Activated CD8-positive, alpha-beta T cell treated with anti-CD3 and anti-CD28 coated beads, Interleukin-2, amount 10 ng/mL, durations not matched to agents 7 days and 5 days (primary cell): Measurements from ENCODE around the gene MRPL37. TPM values are rescaled to one million over a fixed set of nuclear protein-coding genes. Genes with fewer than 3 reads are reported as not detected.
A peak's percentile ranks its signal among the peaks of the same experiment; 100 is the strongest.
"Not testable (repeated sequence)": the region's sequence is repeated elsewhere in the genome, so short reads cannot be mapped to it uniquely, and the experiment has no call there.

Experiments
- ATAC-seq: fragments of 150-1000 bp; cut with Tn5 transposase; one replicate; pipeline ENCODE4 v1.10.0; 2021; ENCODE audit warnings: moderate library complexity
- CTCF ChIA-PET: fragments of 350-600 bp; sonication (Branson Sonifier 250); formaldehyde crosslinking; loops from one replicate; lab custom pipeline; 2021; ENCODE audit warnings: antibody characterized with exemption; lab: Charles Lee
- POLR2A ChIA-PET: fragments of 350-600 bp; sonication (Branson Sonifier 250); formaldehyde crosslinking; loops from one replicate; lab custom pipeline; 2021; ENCODE audit warnings: antibody characterized with exemption; lab: Charles Lee
- DNase-seq: peaks from one replicate; pipeline ENCODE4 v3.0.0-alpha.2; 2020
- H3K27ac Mint-ChIP-seq: one replicate; pipeline ENCODE4 v1.8.0; 2021; ENCODE audit warnings: mild to moderate bottlenecking, mixed read lengths
- H3K27me3 Mint-ChIP-seq: one replicate; pipeline ENCODE4 v1.8.0; 2021; ENCODE audit warnings: low read depth, mixed read lengths
- H3K36me3 Mint-ChIP-seq: one replicate; pipeline ENCODE4 v1.8.0; 2021; ENCODE audit warnings: low read depth, mixed read lengths
- H3K4me1 Mint-ChIP-seq: one replicate; pipeline ENCODE4 v1.8.0; 2021; ENCODE audit warnings: low read depth, mixed read lengths
- H3K4me3 Mint-ChIP-seq: one replicate; pipeline ENCODE4 v1.8.0; 2021; ENCODE audit warnings: mild to moderate bottlenecking, mixed read lengths
- H3K9me3 Mint-ChIP-seq: one replicate; pipeline ENCODE4 v1.8.0; 2022; ENCODE audit warnings: mixed read lengths; ENCODE audit not compliant: insufficient read depth
- total RNA-seq, 2 experiments: library from RNA; stranded (reverse); gene quantifications; one replicate each; pipeline ENCODE4 v1.2.3, GENCODE V29; 2021

Gene MRPL37
- total RNA-seq, 2 experiments from 2014 or later: 115 TPM

GRCh38 chr1:54200519-54200997 lies 591 bp downstream of the MRPL37 start:
- no peak for DNase-seq
- peaks cover 28% of the 10 kb centered on the region for H3K36me3 Mint-ChIP-seq
- no peaks in the 10 kb centered on the region for H3K27me3 Mint-ChIP-seq
- peaks cover 34% of the 10 kb centered on the region for H3K4me1 Mint-ChIP-seq
- ChIA-PET POLR2A (interaction anchor here (1.0 to 2.1 kb wide), 5 partner anchors 15 to 206 kb away, joined by 3 to 16 read pairs (median 4); partner anchors contain the start of gene SSBP3), CTCF (interaction anchor here (1.1 to 2.3 kb wide), 6 partner anchors 18 to 289 kb away, joined by 3 to 6 read pairs (median 4); no protein-coding TSS in a partner anchor)
- H3K9me3 Mint-ChIP-seq: no peaks in the 10 kb centered on the region
- peak overlapping the region; percentile 87 for H3K4me3 Mint-ChIP-seq
- ATAC-seq: peak; percentile 8
- H3K27ac Mint-ChIP-seq: peak overlapping the region; percentile 79

- Mint-ChIP-seq H3K36me3 (peaks cover 50% of the 10 kb centered on the region), H3K27ac (no peak overlapping the region), H3K4me3 (no peak overlapping the region), H3K9me3 (no peaks in the 10 kb centered on the region), H3K27me3 (no peaks in the 10 kb centered on the region), H3K4me1 (peaks cover 33% of the 10 kb centered on the region)
- CTCF ChIA-PET: no interaction called here
- POLR2A ChIA-PET: interaction anchor here (0.6 kb wide), 1 partner anchor 289 kb away, joined by 3 read pairs; no protein-coding TSS in a partner anchor
- ATAC-seq (no peak), DNase-seq (no peak)
Measured at GRCh38 chr1:54204199-54204598, 4.2 kb downstream of the MRPL37 start.

- Mint-ChIP-seq H3K4me3 (no peak overlapping the region), H3K4me1 (peaks cover 11% of the 10 kb centered on the region), H3K9me3 (no peaks in the 10 kb centered on the region), H3K36me3 (peaks cover 66% of the 10 kb centered on the region), H3K27me3 (no peaks in the 10 kb centered on the region), H3K27ac (peak overlapping the region; percentile 47)
- no peak for DNase-seq
- ATAC-seq: no peak
- ChIA-PET POLR2A (no interaction called here), CTCF (no interaction called here)
Measured at GRCh38 chr1:54207287-54207686, 7.3 kb downstream of the MRPL37 start.

- H3K4me1 Mint-ChIP-seq, POLR2A ChIA-PET, H3K27ac Mint-ChIP-seq, H3K9me3 Mint-ChIP-seq, H3K4me3 Mint-ChIP-seq, H3K27me3 Mint-ChIP-seq, CTCF ChIA-PET, ATAC-seq, DNase-seq: not testable (repeated sequence)
- peaks cover 72% of the 10 kb centered on the region for H3K36me3 Mint-ChIP-seq
Measured at GRCh38 chr1:54207896-54208295, 7.9 kb downstream of the MRPL37 start.

GRCh38 chr1:54212872-54213271 lies 12.9 kb downstream of the MRPL37 start:
- Mint-ChIP-seq H3K4me3 (no peak overlapping the region), H3K9me3 (no peaks in the 10 kb centered on the region), H3K27me3 (no peaks in the 10 kb centered on the region), H3K4me1 (no peaks in the 10 kb centered on the region), H3K36me3 (peaks cover 74% of the 10 kb centered on the region), H3K27ac (no peak overlapping the region)
- DNase-seq: no peak
- ChIA-PET POLR2A (interaction anchor here (0.6 kb wide), 1 partner anchor 72 kb away, joined by 3 read pairs; no protein-coding TSS in a partner anchor), CTCF (interaction anchor here (1.0 kb wide), 1 partner anchor 17 kb away, joined by 3 read pairs; no protein-coding TSS in a partner anchor)
- ATAC-seq: no peak

- ChIA-PET CTCF (no interaction called here), POLR2A (interaction anchor here (0.8 kb wide), 1 partner anchor 15 kb away, joined by 4 read pairs; no protein-coding TSS in a partner anchor)
- H3K4me1 Mint-ChIP-seq: peaks cover 3% of the 10 kb centered on the region
Measured at GRCh38 chr1:54215523-54215922, 15.6 kb downstream of the MRPL37 start.

GRCh38 chr1:54218883-54219687 lies 19.1 kb downstream of the MRPL37 start:
- Mint-ChIP-seq H3K27me3 (no peaks in the 10 kb centered on the region), H3K36me3 (peaks cover 60% of the 10 kb centered on the region), H3K4me3 (no peak overlapping the region), H3K9me3 (no peaks in the 10 kb centered on the region), H3K27ac (no peak overlapping the region), H3K4me1 (peaks cover 9% of the 10 kb centered on the region)
- DNase-seq (no peak), ATAC-seq (no peak)
- CTCF ChIA-PET: no interaction called here
- POLR2A ChIA-PET: interaction anchor here (1.7 kb wide), 1 partner anchor 19 kb away, joined by 4 read pairs; the partner anchor contains the start of genes CYB5RL and MRPL37

More at GRCh38 chr1:54215523-54215922, 15.6 kb downstream of the MRPL37 start:
- no peak for DNase-seq
- Mint-ChIP-seq H3K4me3 (no peak overlapping the region), H3K27ac (no peak overlapping the region), H3K36me3 (peaks cover 73% of the 10 kb centered on the region), H3K27me3 (no peaks in the 10 kb centered on the region), H3K9me3 (no peaks in the 10 kb centered on the region)
- no peak for ATAC-seq

GRCh38 chr1:54219688-54220003 lies 19.7 kb downstream of the MRPL37 start:
- Mint-ChIP-seq H3K27me3 (no peaks in the 10 kb centered on the region), H3K27ac (peak overlapping the region; percentile 26), H3K4me1 (peaks cover 9% of the 10 kb centered on the region), H3K36me3 (peaks cover 58% of the 10 kb centered on the region), H3K9me3 (no peaks in the 10 kb centered on the region), H3K4me3 (no peak overlapping the region)
- DNase-seq (no peak), ATAC-seq (no peak)
- ChIA-PET CTCF (no interaction called here), POLR2A (interaction anchor here (1.7 kb wide), 1 partner anchor 19 kb away, joined by 4 read pairs; the partner anchor contains the start of genes CYB5RL and MRPL37)

GRCh38 chr1:54220004-54220811 lies 20.2 kb downstream of the MRPL37 start:
- Mint-ChIP-seq H3K4me1 (peaks cover 9% of the 10 kb centered on the region), H3K27ac (peak overlapping the region; percentile 26), H3K27me3 (no peaks in the 10 kb centered on the region), H3K36me3 (peaks cover 58% of the 10 kb centered on the region), H3K9me3 (no peaks in the 10 kb centered on the region), H3K4me3 (no peak overlapping the region)
- ATAC-seq (no peak), DNase-seq (no peak)
- CTCF ChIA-PET: interaction anchor here (1.8 kb wide), 1 partner anchor 269 kb away, joined by 4 read pairs; no protein-coding TSS in a partner anchor
- POLR2A ChIA-PET: interaction anchor here (1.7 kb wide), 1 partner anchor 20 kb away, joined by 4 read pairs; the partner anchor contains the start of genes CYB5RL and MRPL37

GRCh38 chr1:54221113-54221834 lies 21.3 kb downstream of the MRPL37 start:
- H3K9me3 Mint-ChIP-seq: no peaks in the 10 kb centered on the region
- DNase-seq: no peak
- no peaks in the 10 kb centered on the region for H3K27me3 Mint-ChIP-seq
- H3K4me1 Mint-ChIP-seq: peaks cover 9% of the 10 kb centered on the region
- POLR2A ChIA-PET: no interaction called here
- peak overlapping the region; percentile 57 for H3K27ac Mint-ChIP-seq
- peaks cover 53% of the 10 kb centered on the region for H3K36me3 Mint-ChIP-seq
- no peak for ATAC-seq
- no peak overlapping the region for H3K4me3 Mint-ChIP-seq
- CTCF ChIA-PET: interaction anchor here (1.8 kb wide), 1 partner anchor 268 kb away, joined by 4 read pairs; no protein-coding TSS in a partner anchor
